Activated CD4-positive, alpha-beta T cell treated with anti-CD3 and anti-CD28 coated beads, Interleukin-10, Interleukin-2, amounts not matched to agents 100 ng/mL and 50 ng/mL, durations not matched to agents 16 hours and 8 hours (primary cell): Measurements from ENCODE around the gene ADAMTS3.
"Not testable (repeated sequence)": the region's sequence is repeated elsewhere in the genome, so short reads cannot be mapped to it uniquely, and the experiment has no call there.

Experiments
- DNase-seq: peaks from one replicate; pipeline ENCODE4 v3.0.0-alpha.2; 2020

Gene ADAMTS3

DNA sequence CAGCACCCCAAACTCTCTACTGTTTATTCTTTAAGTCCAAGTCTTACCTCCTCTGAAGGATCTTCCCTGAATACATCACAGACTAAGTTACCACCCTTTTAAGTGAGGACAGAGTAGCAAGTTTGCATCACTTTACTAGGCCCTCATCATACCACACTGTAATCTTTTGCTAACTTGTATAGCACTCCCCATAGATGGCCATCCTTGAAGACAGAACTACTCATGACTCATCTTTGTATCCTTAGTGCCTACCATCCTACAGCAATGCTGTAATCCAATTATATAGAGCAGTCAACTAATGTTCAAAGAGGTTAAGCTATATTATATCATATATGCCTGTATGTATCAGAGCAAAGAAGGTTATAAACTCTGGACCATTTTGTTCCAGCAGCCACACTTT is 101.4 kb downstream of the ADAMTS3 start:
- no peak for DNase-seq

DNA sequence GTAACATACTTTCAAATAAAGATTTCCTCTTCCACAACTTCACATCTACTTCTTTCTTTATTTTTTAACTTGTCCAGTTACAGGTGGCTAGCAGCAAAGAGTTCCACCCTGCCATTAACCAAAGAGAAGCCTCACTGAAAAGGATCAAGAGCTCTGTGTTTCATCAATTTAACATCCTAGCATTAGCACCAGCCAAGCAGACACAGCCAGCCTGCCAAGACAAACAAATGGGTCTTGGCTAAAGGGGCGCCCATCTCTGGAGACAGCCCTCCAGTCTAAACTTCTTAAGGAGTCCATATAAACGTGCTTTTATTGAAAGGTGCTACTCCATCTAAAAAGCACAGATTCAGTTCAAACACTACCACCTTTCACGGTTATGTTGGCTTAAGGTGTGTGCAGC is 105.3 kb downstream of the ADAMTS3 start:
- DNase-seq = no peak

GRCh38 chr4:72457158-72457557 is 111.9 kb downstream of the ADAMTS3 start:
- DNase-seq = no peak

GRCh38 chr4:72451349-72451748 is 117.7 kb downstream of the ADAMTS3 start:
- DNase-seq = no peak

- DNase-seq = no peak
Measured at GRCh38 chr4:72449705-72450104, 119.3 kb downstream of the ADAMTS3 start.

DNA sequence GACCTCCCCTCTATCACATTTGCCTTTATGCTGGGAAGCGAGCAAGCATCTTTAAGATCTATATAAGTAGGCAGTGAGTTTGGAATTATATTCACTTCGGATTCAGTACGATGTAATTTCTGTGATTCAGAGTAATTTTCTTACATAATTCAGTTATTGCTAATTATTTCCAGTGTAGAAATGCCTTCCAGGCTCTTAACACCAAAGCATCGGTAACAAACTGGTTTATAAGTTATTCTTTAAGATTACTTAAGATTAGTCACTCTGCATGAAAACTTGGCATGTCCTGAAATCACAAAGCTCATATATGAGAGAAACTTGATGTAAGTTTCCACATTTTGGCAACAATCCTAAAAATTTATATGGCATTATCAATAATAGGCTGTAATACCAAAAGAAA is 120.8 kb downstream of the ADAMTS3 start:
- DNase-seq = no peak

DNA sequence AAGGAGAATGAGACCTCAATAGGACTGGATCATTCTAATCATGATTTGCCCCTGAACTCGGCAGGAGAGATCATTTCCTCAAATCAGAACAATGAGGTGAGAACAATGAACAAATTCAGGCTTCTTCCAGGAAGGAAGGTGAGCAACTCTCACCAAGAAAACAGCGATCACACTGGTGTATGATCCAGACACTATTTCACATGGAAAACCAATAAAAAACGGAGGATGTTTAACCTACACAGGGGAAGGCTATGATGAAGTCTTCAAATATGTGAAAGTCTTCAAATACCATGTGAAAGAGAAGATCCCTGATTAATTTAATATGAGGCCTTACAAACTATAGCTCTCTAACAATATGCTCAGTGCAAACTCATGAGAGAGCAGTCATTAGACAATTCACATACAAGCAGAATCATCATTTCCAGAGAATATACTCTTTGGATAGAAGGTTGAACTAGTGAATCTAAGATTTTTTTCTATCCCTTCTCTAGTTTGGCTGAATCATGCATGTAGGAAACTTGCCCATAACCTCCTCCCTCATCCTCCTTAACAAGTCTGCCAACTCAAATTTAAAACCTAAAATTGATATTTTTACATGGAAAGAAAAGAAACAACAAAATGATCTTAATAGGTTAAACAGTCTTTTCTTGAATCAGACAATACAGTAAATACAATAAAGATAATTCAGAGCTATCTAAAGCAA is 122.5 kb downstream of the ADAMTS3 start:
- DNase-seq = no peak

DNA sequence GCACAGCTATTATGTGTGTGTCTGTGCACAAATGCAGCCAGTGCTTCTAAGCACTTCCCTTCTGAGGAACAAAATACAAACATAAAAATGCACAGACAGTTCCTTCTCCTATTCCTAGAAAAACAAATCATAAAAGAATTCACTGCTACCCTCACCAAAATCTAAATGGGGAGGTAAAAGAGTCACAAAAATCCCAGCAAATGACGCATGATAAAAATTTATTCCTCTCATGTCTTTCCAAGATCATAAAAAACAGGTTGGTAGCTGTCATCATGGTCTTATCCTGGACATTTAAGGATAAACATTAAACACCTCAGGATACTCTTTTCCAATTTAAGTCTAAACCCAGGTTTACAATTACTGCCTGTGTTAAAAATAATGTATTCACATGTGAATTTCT is 124.9 kb downstream of the ADAMTS3 start:
- no peak for DNase-seq

DNA sequence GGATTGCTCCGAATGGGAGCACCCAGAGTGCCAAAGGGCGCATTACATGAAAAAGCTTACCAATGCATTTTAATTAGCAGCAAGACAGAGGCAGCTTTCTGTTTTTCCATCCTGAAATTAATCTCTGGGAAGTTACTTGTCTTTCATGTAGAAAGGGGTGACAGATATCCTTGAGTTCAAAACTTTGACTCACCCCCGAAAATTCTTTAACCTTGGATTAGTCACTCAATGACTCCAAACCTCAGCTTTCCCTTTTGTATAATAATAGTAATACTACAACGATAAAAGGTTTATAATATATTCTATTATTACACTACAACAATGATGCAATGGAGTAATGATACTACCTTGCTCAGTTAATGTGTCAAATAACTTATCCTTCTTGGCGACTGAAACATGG is 126.3 kb downstream of the ADAMTS3 start:
- DNase-seq = no peak

GRCh38 chr4:72442147-72442546 is 126.9 kb downstream of the ADAMTS3 start:
- no peak for DNase-seq

GRCh38 chr4:72440386-72440785 is 128.6 kb downstream of the ADAMTS3 start:
- no peak for DNase-seq

DNA sequence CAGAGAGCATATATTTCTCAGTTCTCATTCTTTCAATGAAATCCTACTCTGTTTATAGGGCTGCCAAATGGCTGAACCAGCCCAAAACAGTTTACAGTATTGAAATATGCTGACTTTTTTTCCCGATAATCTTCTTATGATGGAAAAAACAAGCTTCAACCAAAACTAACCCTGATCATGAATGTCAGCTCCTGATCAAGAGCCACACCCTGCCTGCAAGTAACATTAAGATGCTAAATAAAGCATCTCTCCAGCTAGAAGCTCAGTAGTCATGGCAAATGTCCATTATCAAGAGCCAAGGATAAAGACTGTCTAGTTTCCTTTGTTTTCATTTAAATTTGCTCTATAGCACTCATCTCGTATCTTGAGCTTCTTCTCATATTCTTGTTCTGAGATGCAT is 136.0 kb downstream of the ADAMTS3 start:
- no peak for DNase-seq

- no peak for DNase-seq
Measured at GRCh38 chr4:72432282-72432681, 136.7 kb downstream of the ADAMTS3 start.

- DNase-seq = no peak
Measured at GRCh38 chr4:72430988-72431387, 138.0 kb downstream of the ADAMTS3 start.

DNA sequence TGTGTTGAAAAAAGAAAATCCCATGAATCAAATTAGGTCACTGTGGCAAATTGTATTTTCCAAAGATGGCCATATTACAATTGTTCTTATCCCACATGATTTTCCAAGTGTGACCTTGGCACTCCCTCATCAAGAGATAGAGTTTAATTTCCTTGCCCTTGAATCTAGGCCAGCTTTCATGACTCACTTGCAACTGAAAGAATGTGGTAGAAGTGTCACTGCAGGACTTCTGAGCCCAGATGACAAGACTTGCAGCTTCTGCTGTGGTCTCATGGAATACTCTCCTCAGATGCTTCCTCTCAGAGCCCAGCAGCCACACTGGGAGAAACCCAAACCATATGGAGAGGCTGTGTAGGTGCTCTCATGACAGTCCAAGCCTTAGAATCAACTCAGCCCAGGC is 139.0 kb downstream of the ADAMTS3 start:
- no peak for DNase-seq

- no peak for DNase-seq
Measured at GRCh38 chr4:72429397-72429889, 139.6 kb downstream of the ADAMTS3 start.

DNA sequence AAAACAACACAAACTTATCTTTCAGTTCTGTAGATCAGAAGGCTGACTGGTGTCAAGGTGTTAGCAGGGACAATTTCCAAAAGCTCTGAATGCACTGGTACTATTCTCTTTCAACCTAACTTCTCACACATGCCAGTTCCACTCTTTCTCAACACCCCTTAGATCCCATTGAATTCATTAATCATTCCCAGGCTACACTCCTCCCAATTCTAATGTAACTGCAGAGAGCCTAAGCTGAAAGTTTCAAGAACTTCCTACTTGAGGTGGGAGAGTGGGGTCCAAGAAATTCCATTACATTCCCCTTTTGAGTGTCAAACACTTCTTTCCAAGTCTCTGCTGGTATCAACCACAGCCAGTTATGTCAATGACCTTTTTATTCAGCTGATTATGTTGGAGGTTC is 142.0 kb downstream of the ADAMTS3 start:
- DNase-seq = no peak

DNA sequence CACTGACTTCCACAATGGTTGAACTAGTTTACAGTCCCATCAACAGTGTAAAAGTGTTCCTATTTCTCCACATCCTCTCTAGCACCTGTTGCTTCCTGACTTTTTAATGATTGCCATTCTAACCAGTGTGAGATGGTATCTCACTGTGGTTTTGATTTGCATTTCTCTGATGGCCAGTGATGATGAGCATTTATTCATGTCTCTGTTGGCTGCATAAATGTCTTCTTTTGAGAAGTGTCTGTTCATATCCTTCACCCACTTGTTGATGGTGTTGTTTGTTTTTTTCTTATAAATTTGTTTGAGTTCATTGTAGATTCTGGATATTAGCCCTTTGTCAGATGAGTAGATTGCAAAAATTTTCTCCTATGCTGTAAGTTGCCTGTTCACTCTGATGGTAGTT is 143.1 kb downstream of the ADAMTS3 start:
- DNase-seq = not testable (repeated sequence)

- DNase-seq = no peak
Measured at GRCh38 chr4:72424006-72424405, 145.0 kb downstream of the ADAMTS3 start.

- DNase-seq = no peak
Measured at GRCh38 chr4:72422416-72422815, 146.6 kb downstream of the ADAMTS3 start.

- no peak for DNase-seq
Measured at GRCh38 chr4:72418458-72418857, 150.6 kb downstream of the ADAMTS3 start.

- no peak for DNase-seq
Measured at GRCh38 chr4:72410158-72410557, 158.9 kb downstream of the ADAMTS3 start.

GRCh38 chr4:72408568-72408967 is 160.5 kb downstream of the ADAMTS3 start:
- DNase-seq = no peak

DNA sequence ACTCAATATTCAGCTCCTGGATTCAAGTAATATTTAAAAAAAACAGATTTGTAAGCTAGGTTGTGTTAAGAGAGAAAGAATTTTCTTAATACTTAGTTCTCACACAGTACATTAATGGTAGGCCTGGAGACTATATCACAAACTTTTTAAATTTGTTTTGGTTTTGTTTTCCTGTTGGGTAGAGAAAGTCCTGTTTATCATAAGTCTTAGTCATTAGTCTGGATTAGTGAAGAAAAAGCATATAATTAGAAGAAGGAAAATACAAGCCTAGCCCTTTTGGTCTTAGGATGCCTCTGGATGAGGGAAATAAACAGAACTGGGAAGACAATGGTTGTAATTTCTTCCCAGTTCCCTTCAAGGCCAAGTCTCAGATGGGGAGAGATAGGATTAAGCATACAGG is 163.6 kb downstream of the ADAMTS3 start:
- no peak for DNase-seq

GRCh38 chr4:72397314-72397713 is 171.7 kb downstream of the ADAMTS3 start:
- DNase-seq = no peak
